SU-DHL-6 (cell line): ENCODE data around the gene TES.

Source experiments
- H2AFZ ChIP-seq: fragments of 200-600 bp; sonication (generic); 2 replicates; pipeline ENCODE4 v1.6.1; 2014; ENCODE audit warnings: low read depth, mild to moderate bottlenecking, moderate library complexity, mixed read lengths, antibody characterized with exemption, low read length; ENCODE audit not compliant: severe bottlenecking
- H3F3A ChIP-seq: fragments of 200-600 bp; shearing (Covaris generic); 2 replicates; pipeline ENCODE4 v1.6.0; 2016; ENCODE audit warnings: antibody characterized with exemption, mild to moderate bottlenecking; ENCODE audit not compliant: insufficient read depth
- H3K27ac ChIP-seq: fragments of 200-600 bp; sonication (generic); 2 replicates; pipeline ENCODE4 v1.5.1; 2016; ENCODE audit warnings: low read depth, mild to moderate bottlenecking, low read length, moderate library complexity, mixed read lengths
- H3K27me3 ChIP-seq: fragments of 200-600 bp; sonication (generic), shearing (Covaris generic); 2 replicates; pipeline ENCODE4 v1.6.0; 2014; ENCODE audit warnings: mild to moderate bottlenecking, low read length
- H3K36me3 ChIP-seq: fragments of 200-600 bp; sonication (generic); 2 replicates; pipeline ENCODE4 v1.6.1; 2014; ENCODE audit warnings: mild to moderate bottlenecking, low read length, mixed read lengths
- H3K4me2 ChIP-seq: fragments of 300-600, 200-600 bp; shearing (Covaris generic), sonication (generic); 2 replicates; pipeline ENCODE4 v1.6.0; 2014; ENCODE audit warnings: low read length, low read depth, mild to moderate bottlenecking; ENCODE audit not compliant: poor library complexity, severe bottlenecking
- H3K4me3 ChIP-seq: fragments of 200-600 bp; sonication (generic); 2 replicates; pipeline ENCODE4 v1.5.1; 2014; ENCODE audit warnings: antibody characterized with exemption, low read length, mild to moderate bottlenecking, mixed read lengths; ENCODE audit not compliant: insufficient read depth, poor library complexity, severe bottlenecking
- H3K79me2 ChIP-seq: fragments of 200-600 bp; sonication (generic); 2 replicates; pipeline ENCODE4 v1.6.1; 2014; ENCODE audit warnings: mild to moderate bottlenecking, low read length, moderate library complexity; ENCODE audit not compliant: insufficient read depth
- H3K9ac ChIP-seq: fragments of 200-600 bp; sonication (generic); 2 replicates; pipeline ENCODE4 v1.7.0; 2014; ENCODE audit warnings: mild to moderate bottlenecking, low read length
- H3K9me2 ChIP-seq: fragments of 200-600 bp; sonication (generic); replicated peaks from 2 replicates; pipeline ENCODE4 v1.6.1; 2014; ENCODE audit warnings: low read length; ENCODE audit not compliant: insufficient read depth
- H3K9me3 ChIP-seq: fragments of 200-600 bp; sonication (generic); 2 replicates; pipeline ENCODE4 v1.6.1; 2014; ENCODE audit warnings: low read length, mixed read lengths; ENCODE audit not compliant: insufficient read depth
- H4K20me1 ChIP-seq: fragments of 200-600 bp; sonication (generic); 2 replicates; pipeline ENCODE4 v1.6.1; 2014; ENCODE audit warnings: low read depth, mild to moderate bottlenecking, antibody characterized with exemption, low read length, moderate library complexity, mixed read lengths
- EZH2phosphoT487 ChIP-seq: fragments of 200-600 bp; sonication (generic), shearing (Covaris generic); conservative IDR thresholded peaks from 2 replicates; pipeline ENCODE4 v1.6.1; 2018; ENCODE audit warnings: mild to moderate bottlenecking, antibody characterized with exemption, low read length, moderate library complexity, mixed read lengths
- TF ChIP-seq, protein P1 (sequence below): fragments of 200-600 bp; sonication (generic); IDR thresholded peaks from one replicate; pipeline ENCODE4 v1.5.1; 2017; ENCODE audit warnings: antibody characterized with exemption, mild to moderate bottlenecking, low read length, moderate library complexity; ENCODE audit not compliant: insufficient read depth, poor library complexity, severe bottlenecking

The TES gene

GRCh38 chr7:116265881-116266280, 55.5 kb downstream of the TES start:
- no peak for TF ChIP-seq EZH2phosphoT487
- TF ChIP-seq, protein P1, sequence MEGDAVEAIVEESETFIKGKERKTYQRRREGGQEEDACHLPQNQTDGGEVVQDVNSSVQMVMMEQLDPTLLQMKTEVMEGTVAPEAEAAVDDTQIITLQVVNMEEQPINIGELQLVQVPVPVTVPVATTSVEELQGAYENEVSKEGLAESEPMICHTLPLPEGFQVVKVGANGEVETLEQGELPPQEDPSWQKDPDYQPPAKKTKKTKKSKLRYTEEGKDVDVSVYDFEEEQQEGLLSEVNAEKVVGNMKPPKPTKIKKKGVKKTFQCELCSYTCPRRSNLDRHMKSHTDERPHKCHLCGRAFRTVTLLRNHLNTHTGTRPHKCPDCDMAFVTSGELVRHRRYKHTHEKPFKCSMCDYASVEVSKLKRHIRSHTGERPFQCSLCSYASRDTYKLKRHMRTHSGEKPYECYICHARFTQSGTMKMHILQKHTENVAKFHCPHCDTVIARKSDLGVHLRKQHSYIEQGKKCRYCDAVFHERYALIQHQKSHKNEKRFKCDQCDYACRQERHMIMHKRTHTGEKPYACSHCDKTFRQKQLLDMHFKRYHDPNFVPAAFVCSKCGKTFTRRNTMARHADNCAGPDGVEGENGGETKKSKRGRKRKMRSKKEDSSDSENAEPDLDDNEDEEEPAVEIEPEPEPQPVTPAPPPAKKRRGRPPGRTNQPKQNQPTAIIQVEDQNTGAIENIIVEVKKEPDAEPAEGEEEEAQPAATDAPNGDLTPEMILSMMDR, result no peak
- no peaks in the 10 kb centered on the region for H3F3A ChIP-seq
- no peaks in the 10 kb centered on the region for H3K27me3 ChIP-seq
- no peak overlapping the region for H3K4me2 ChIP-seq
- H3K9me2 ChIP-seq, result no peaks in the 10 kb centered on the region
- no peaks in the 10 kb centered on the region for H3K36me3 ChIP-seq
- H3K9ac ChIP-seq, result no peak overlapping the region
- H4K20me1 ChIP-seq, result no peaks in the 10 kb centered on the region
- H3K79me2 ChIP-seq, result no peaks in the 10 kb centered on the region
- H3K9me3 ChIP-seq, result no peaks in the 10 kb centered on the region
- H3K27ac ChIP-seq, result no peak overlapping the region
- no peak overlapping the region for H2AFZ ChIP-seq
- H3K4me3 ChIP-seq, result no peak overlapping the region

DNA sequence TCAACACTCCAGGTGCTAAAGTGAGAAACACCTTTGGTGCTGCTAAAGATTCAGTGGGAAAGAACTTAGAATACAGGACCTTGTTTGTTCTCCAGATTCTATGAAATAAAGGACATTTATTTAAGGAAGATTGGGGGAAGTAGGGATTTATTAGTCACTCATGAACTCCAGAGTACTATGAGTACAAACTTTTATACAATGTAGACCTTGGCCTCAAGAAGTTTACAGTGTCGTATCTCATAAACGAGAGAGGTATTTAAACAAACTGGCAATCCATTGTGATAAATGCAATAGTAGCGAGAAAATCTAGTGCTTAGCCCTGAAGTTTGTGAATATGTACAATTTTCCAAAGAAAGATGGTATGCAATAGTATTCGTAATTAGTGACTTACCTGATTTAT, 59.1 kb downstream of the TES start:
- Histone ChIP-seq H2AFZ (no peak overlapping the region), H4K20me1 (no peaks in the 10 kb centered on the region), H3K79me2 (no peaks in the 10 kb centered on the region), H3F3A (no peaks in the 10 kb centered on the region), H3K9me2 (no peaks in the 10 kb centered on the region), H3K27ac (no peak overlapping the region), H3K36me3 (no peaks in the 10 kb centered on the region), H3K27me3 (no peaks in the 10 kb centered on the region), H3K4me3 (no peak overlapping the region), H3K9ac (no peak overlapping the region), H3K9me3 (no peaks in the 10 kb centered on the region), H3K4me2 (no peak overlapping the region)
- TF ChIP-seq, protein P1, result no peak
- no peak for TF ChIP-seq EZH2phosphoT487

GRCh38 chr7:116271161-116271913, 61.0 kb downstream of the TES start:
- no peaks in the 10 kb centered on the region for H3K36me3 ChIP-seq
- H3K27ac ChIP-seq, result no peak overlapping the region
- no peaks in the 10 kb centered on the region for H3K79me2 ChIP-seq
- H3K4me3 ChIP-seq, result no peak overlapping the region
- H2AFZ ChIP-seq, result no peak overlapping the region
- no peaks in the 10 kb centered on the region for H3K9me2 ChIP-seq
- H3K27me3 ChIP-seq, result no peaks in the 10 kb centered on the region
- H3K9me3 ChIP-seq, result no peaks in the 10 kb centered on the region
- TF ChIP-seq, protein P1, result no peak
- no peak for TF ChIP-seq EZH2phosphoT487
- H4K20me1 ChIP-seq, result no peaks in the 10 kb centered on the region
- H3K9ac ChIP-seq, result no peak overlapping the region
- no peaks in the 10 kb centered on the region for H3F3A ChIP-seq
- H3K4me2 ChIP-seq, result no peak overlapping the region
